Lower leg skin (tissue), 3 donors: Measurements from ENCODE around the gene COG2.

Experiments
- CTCF ChIP-seq, 3 donors: fragments of 450-650 bp; IDR thresholded peaks; one replicate each; pipeline ENCODE4 v1.5.1; 2016; ENCODE audit warnings: antibody characterized with exemption in 3 of 3, mild to moderate bottlenecking in 3 of 3, moderate library complexity in 2 of 3
- POLR2A ChIP-seq, 2 donors: fragments of 450-650 bp; IDR thresholded peaks; one replicate each; pipeline ENCODE4 v1.6.1; 2016 to 2017; ENCODE audit warnings: antibody characterized with exemption in 2 of 2, mild to moderate bottlenecking in 1 of 2, moderate library complexity in 1 of 2

GRCh38 chr1:230715510-230715909, 73.2 kb downstream of the COG2 start:
- TF ChIP-seq CTCF (IDR thresholded peaks at IDR 0.05), result no peak
- TF ChIP-seq POLR2A (IDR thresholded peaks at IDR 0.05), result no peak
